ENCODE data around the gene ZDHHC4. TPM values are rescaled to one million over a fixed set of nuclear protein-coding genes. Genes with fewer than 3 reads are reported as not detected.

ZDHHC4 gene
- polyA plus RNA-seq, 2 of the 4 experiments (the other 2 are of a cell fraction) = 42.8 to 118 TPM

- CTCF ChIA-PET = interaction anchor here (0.9 to 1.5 kb wide), 2 partner anchors 87 to 326 kb away, joined by 4 read pairs; no protein-coding TSS in a partner anchor
These were observed 27.2 kb downstream of the ZDHHC4 start for GRCh38 chr7:6604458-6604857.

GRCh38 chr7:6606866-6607583 is 29.8 kb downstream of the ZDHHC4 start:
- no peak overlapping the region for H3K4me3 ChIP-seq
- FAIRE-seq (no peak), ATAC-seq (no peak), DNase-seq (ENCODE audit: low read depth in 1 of 2, low spot score in 1 of 2) (no peak)
- no peak for TF ChIP-seq BHLHE40 (IDR thresholded peaks at IDR 0.05; ENCODE audit: low read depth, low read length)
- TF ChIP-seq SREBF2 (IDR thresholded peaks at IDR 0.05) = no peak
- no peak for TF ChIP-seq ZFP36 (IDR thresholded peaks at IDR 0.05; ENCODE audit: borderline replicate concordance, partially characterized antibody)
- TF ChIP-seq CEBPB (IDR thresholded peaks at IDR 0.05) = no peak
- no peak for TF ChIP-seq HOXB5 (CRISPR knock-in tag; IDR thresholded peaks at IDR 0.05)
- TF ChIP-seq CBX8 (IDR thresholded peaks at IDR 0.05) = no peak
- TF ChIP-seq RNF2 (IDR thresholded peaks at IDR 0.05; ENCODE audit: borderline replicate concordance, low read depth) = no peak
- TF ChIP-seq HOXB13 (CRISPR knock-in tag; IDR thresholded peaks at IDR 0.05; ENCODE audit: low read depth) = no peak
- TF ChIP-seq RFX5 (IDR thresholded peaks at IDR 0.05) = no peak
- no peak for TF ChIP-seq GATA3 (IDR thresholded peaks at IDR 0.05; ENCODE audit: borderline replicate concordance)
- no peak for TF ChIP-seq PBX3 (IDR thresholded peaks at IDR 0.05)
- TF ChIP-seq TFCP2L1 (CRISPR knock-in tag; IDR thresholded peaks at IDR 0.05) = no peak
- H3K9me3 ChIP-seq = no peaks in the 10 kb centered on the region
- CTCF ChIA-PET = interaction anchor here (1.4 to 3.2 kb wide), 2 partner anchors 17 to 91 kb away, joined by 5 to 17 read pairs; partner anchors contain the start of gene INTS15
- POLR2A ChIA-PET = no interaction called here
- H3K27ac ChIP-seq = no peak overlapping the region
- WGBS (ENCODE audit: missing lambda C conversion rate) = 91% methylated on average over 23 of the region's 36 CpGs
- no peaks in the 10 kb centered on the region for H3K4me1 ChIP-seq
- no peak overlapping the region for H3K4me2 ChIP-seq

More at GRCh38 chr7:6604458-6604857, 27.2 kb downstream of the ZDHHC4 start:
- H3K4me3 ChIP-seq = no peak overlapping the region
- no peak overlapping the region for H3K27ac ChIP-seq
- no peak for ATAC-seq
- FAIRE-seq = no peak
- no peak overlapping the region for H3K4me2 ChIP-seq
- no peak for DNase-seq (ENCODE audit: low read depth in 1 of 2, low spot score in 1 of 2)
- H3K4me1 ChIP-seq = no peaks in the 10 kb centered on the region
- TF ChIP-seq FOSB (CRISPR knock-in tag; IDR thresholded peaks at IDR 0.05) (no peak), ZFP36 (IDR thresholded peaks at IDR 0.05; ENCODE audit: borderline replicate concordance, partially characterized antibody) (no peak), SMC3 (IDR thresholded peaks at IDR 0.05) (no peak), NPAS2 (CRISPR knock-in tag; IDR thresholded peaks at IDR 0.05; ENCODE audit: borderline replicate concordance) (no peak), ZSCAN20 (CRISPR knock-in tag; IDR thresholded peaks at IDR 0.05) (no peak), ATOH8 (CRISPR knock-in tag; IDR thresholded peaks at IDR 0.05; ENCODE audit: low read depth) (no peak)
- 99% methylated on average over 8 of the region's 10 CpGs for WGBS (ENCODE audit: missing lambda C conversion rate)
- POLR2A ChIA-PET = no interaction called here
- H3K9me3 ChIP-seq = no peaks in the 10 kb centered on the region

GRCh38 chr7:6607651-6608051 is 30.4 kb downstream of the ZDHHC4 start:
- DNase-seq (ENCODE audit: low read depth in 1 of 2, low spot score in 1 of 2) = no peak
- over 99% methylated on average over 19 of the region's 38 CpGs for WGBS (ENCODE audit: missing lambda C conversion rate)
- no peak; a peak in 1 of 6 replicates for ATAC-seq
- H3K27ac ChIP-seq = no peak overlapping the region
- no peak overlapping the region for H3K4me2 ChIP-seq
- no peaks in the 10 kb centered on the region for H3K4me1 ChIP-seq
- TF ChIP-seq TP53 (CRISPR knock-in tag; IDR thresholded peaks at IDR 0.05) = no peak
- no peak for TF ChIP-seq KDM1A (IDR thresholded peaks at IDR 0.05; ENCODE audit: low read depth)
- no peak for TF ChIP-seq FOXS1 (CRISPR knock-in tag; IDR thresholded peaks at IDR 0.05)
- TF ChIP-seq TFCP2L1 (CRISPR knock-in tag; IDR thresholded peaks at IDR 0.05) = no peak
- TF ChIP-seq HOXB13 (CRISPR knock-in tag; IDR thresholded peaks at IDR 0.05; ENCODE audit: low read depth) = no peak
- no peak for TF ChIP-seq CBX8 (IDR thresholded peaks at IDR 0.05)
- TF ChIP-seq HMGXB4 (CRISPR knock-in tag; IDR thresholded peaks at IDR 0.05; ENCODE audit: borderline replicate concordance) = no peak
- no peak for TF ChIP-seq HOXA7 (CRISPR knock-in tag; IDR thresholded peaks at IDR 0.05)
- no peak for TF ChIP-seq HDAC2 (IDR thresholded peaks at IDR 0.05)
- no peak for TF ChIP-seq POLR2A (IDR thresholded peaks at IDR 0.05; ENCODE audit: low read length)
- TF ChIP-seq KDM5A (IDR thresholded peaks at IDR 0.05) = no peak
- TF ChIP-seq NFE2L2 (conservative IDR thresholded peaks at IDR 0.05; ENCODE audit: low read length) = no peak
- no peak for TF ChIP-seq E2F6 (IDR thresholded peaks at IDR 0.05; ENCODE audit: borderline replicate concordance, low read depth)
- ChIA-PET POLR2A (no interaction called here), CTCF (interaction anchor here (0.6 to 3.2 kb wide), 3 partner anchors 18 to 92 kb away, joined by 3 to 17 read pairs (median 5); partner anchors contain the start of gene INTS15)
- no peak overlapping the region for H3K4me3 ChIP-seq
- no peaks in the 10 kb centered on the region for H3K9me3 ChIP-seq
- no peak for FAIRE-seq

All from A549 (cell line).